Mesothelial cell of epicardium (in vitro differentiated cells): Measurements from ENCODE around the gene KCNJ11. TPM values are rescaled to one million over a fixed set of nuclear protein-coding genes. Genes with fewer than 3 reads are reported as not detected.
"Not testable (repeated sequence)": the region's sequence is repeated elsewhere in the genome, so short reads cannot be mapped to it uniquely, and the experiment has no call there.

Experiments used
- DNase-seq, 2 experiments: peaks; one replicate each; pipeline ENCODE4 v3.0.0; 2021; ENCODE audit warnings: low spot score in 2 of 2; ENCODE audit not compliant: unreplicated experiment in 2 of 2
- H3K27ac Mint-ChIP-seq: 2 replicates; pipeline ENCODE4 v1.8.0; 2021; ENCODE audit warnings: mixed read lengths
- H3K27me3 Mint-ChIP-seq: 2 replicates; pipeline ENCODE4 v1.8.0; 2021; ENCODE audit warnings: low read depth, mixed read lengths
- H3K36me3 Mint-ChIP-seq: 2 replicates; pipeline ENCODE4 v1.8.0; 2021; ENCODE audit warnings: mixed read lengths
- H3K4me1 Mint-ChIP-seq: 2 replicates; pipeline ENCODE4 v1.8.0; 2021; ENCODE audit warnings: mixed read lengths
- H3K4me3 Mint-ChIP-seq: 2 replicates; pipeline ENCODE4 v1.8.0; 2021; ENCODE audit warnings: mild to moderate bottlenecking, moderate library complexity, mixed read lengths
- H3K9me3 Mint-ChIP-seq: 2 replicates; pipeline ENCODE4 v1.8.0; 2021; ENCODE audit warnings: mixed read lengths
- total RNA-seq: library from RNA; stranded (reverse); gene quantifications from 3 replicates; pipeline ENCODE4 v1.2.1, GENCODE V29; 2021
- TF ChIP-seq, protein P1 (sequence below): fragments of 200-600 bp; sonication (generic); IDR thresholded peaks from one replicate; pipeline ENCODE4 v1.5.0; 2021; ENCODE audit warnings: antibody characterized with exemption; ENCODE audit not compliant: unreplicated experiment

KCNJ11 gene
- total RNA-seq, 1 donor from 2014 or later: 3.0 TPM

GRCh38 chr11:17430616-17431015, 42.2 kb upstream of the KCNJ11 start:
- Mint-ChIP-seq H3K9me3 (no peaks in the 10 kb centered on the region), H3K27ac (no peak overlapping the region), H3K27me3 (peaks cover 63% of the 10 kb centered on the region), H3K36me3 (no peaks in the 10 kb centered on the region), H3K4me3 (no peak overlapping the region), H3K4me1 (peaks cover 2% of the 10 kb centered on the region)
- no peak for DNase-seq
- TF ChIP-seq, protein P1, sequence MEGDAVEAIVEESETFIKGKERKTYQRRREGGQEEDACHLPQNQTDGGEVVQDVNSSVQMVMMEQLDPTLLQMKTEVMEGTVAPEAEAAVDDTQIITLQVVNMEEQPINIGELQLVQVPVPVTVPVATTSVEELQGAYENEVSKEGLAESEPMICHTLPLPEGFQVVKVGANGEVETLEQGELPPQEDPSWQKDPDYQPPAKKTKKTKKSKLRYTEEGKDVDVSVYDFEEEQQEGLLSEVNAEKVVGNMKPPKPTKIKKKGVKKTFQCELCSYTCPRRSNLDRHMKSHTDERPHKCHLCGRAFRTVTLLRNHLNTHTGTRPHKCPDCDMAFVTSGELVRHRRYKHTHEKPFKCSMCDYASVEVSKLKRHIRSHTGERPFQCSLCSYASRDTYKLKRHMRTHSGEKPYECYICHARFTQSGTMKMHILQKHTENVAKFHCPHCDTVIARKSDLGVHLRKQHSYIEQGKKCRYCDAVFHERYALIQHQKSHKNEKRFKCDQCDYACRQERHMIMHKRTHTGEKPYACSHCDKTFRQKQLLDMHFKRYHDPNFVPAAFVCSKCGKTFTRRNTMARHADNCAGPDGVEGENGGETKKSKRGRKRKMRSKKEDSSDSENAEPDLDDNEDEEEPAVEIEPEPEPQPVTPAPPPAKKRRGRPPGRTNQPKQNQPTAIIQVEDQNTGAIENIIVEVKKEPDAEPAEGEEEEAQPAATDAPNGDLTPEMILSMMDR: no peak

DNA sequence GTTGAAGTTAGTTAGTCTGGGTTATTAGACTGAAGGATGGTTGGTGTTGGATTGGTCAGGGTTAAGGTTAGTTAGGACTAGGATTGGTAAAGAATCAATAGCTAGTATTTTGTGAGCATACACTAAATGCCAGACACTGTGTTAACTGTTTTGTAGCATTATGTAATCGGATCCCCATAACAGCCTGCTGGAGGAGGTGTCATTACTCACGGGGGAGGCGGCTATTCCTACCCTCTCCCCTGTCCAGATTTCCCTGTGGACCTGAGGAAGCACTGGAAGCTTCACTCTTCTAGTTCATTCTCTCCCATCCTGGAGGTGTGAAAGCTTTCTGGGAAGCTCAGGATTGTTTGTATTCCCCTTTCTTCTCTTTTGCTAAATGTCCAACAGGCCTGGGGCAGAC, 40.5 kb upstream of the KCNJ11 start:
- H3K4me3 Mint-ChIP-seq: no peak overlapping the region
- DNase-seq: no peak
- peaks cover 67% of the 10 kb centered on the region for H3K27me3 Mint-ChIP-seq

GRCh38 chr11:17428261-17428660, 39.8 kb upstream of the KCNJ11 start:
- Mint-ChIP-seq H3K4me1 (no peaks in the 10 kb centered on the region), H3K36me3 (no peaks in the 10 kb centered on the region), H3K4me3 (no peak overlapping the region), H3K27me3 (peaks cover 70% of the 10 kb centered on the region), H3K27ac (no peak overlapping the region), H3K9me3 (no peaks in the 10 kb centered on the region)
- no peak for DNase-seq
- TF ChIP-seq, protein P1: no peak

More for the DNA sequence above, 40.5 kb upstream of the KCNJ11 start:
- H3K4me1 Mint-ChIP-seq: no peaks in the 10 kb centered on the region
- H3K9me3 Mint-ChIP-seq: no peaks in the 10 kb centered on the region
- no peak overlapping the region for H3K27ac Mint-ChIP-seq
- TF ChIP-seq, protein P1: no peak
- H3K36me3 Mint-ChIP-seq: no peaks in the 10 kb centered on the region

- H3K9me3 Mint-ChIP-seq, H3K27ac Mint-ChIP-seq, H3K4me1 Mint-ChIP-seq, H3K4me3 Mint-ChIP-seq, H3K36me3 Mint-ChIP-seq, DNase-seq: not testable (repeated sequence)
- H3K27me3 Mint-ChIP-seq: peaks cover 75% of the 10 kb centered on the region
These were observed 37.8 kb upstream of the KCNJ11 start for GRCh38 chr11:17426233-17426632.

- peaks cover 84% of the 10 kb centered on the region for H3K27me3 Mint-ChIP-seq
- peaks cover under 1% of the 10 kb centered on the region for H3K4me1 Mint-ChIP-seq
- no peak overlapping the region for H3K27ac Mint-ChIP-seq
- no peak for DNase-seq
- no peak overlapping the region for H3K4me3 Mint-ChIP-seq
- no peaks in the 10 kb centered on the region for H3K9me3 Mint-ChIP-seq
- no peaks in the 10 kb centered on the region for H3K36me3 Mint-ChIP-seq
- TF ChIP-seq, protein P1: no peak
These were observed 35.3 kb upstream of the KCNJ11 start for GRCh38 chr11:17423533-17424310.

GRCh38 chr11:17421781-17422180, 33.3 kb upstream of the KCNJ11 start:
- Mint-ChIP-seq H3K4me1 (peaks cover 7% of the 10 kb centered on the region), H3K4me3 (no peak overlapping the region), H3K36me3 (no peaks in the 10 kb centered on the region), H3K27me3 (peaks cover 92% of the 10 kb centered on the region), H3K9me3 (no peaks in the 10 kb centered on the region), H3K27ac (no peak overlapping the region)
- TF ChIP-seq, protein P1: no peak
- no peak for DNase-seq
